Sigmoid colon (tissue), 3 donors: Measurements from ENCODE around the gene RAB39A.
"Not testable (repeated sequence)": the region's sequence is repeated elsewhere in the genome, so short reads cannot be mapped to it uniquely, and the experiment has no call there.

Experiments
- CTCF ChIP-seq, 4 experiments: fragments of 450-650 bp in 3 of 4; fragments of 200-600 bp in 1 of 4; IDR thresholded peaks; one replicate each; pipeline ENCODE4 v1.5.1; 2016 to 2019; ENCODE audit warnings: antibody characterized with exemption in 4 of 4, mild to moderate bottlenecking in 3 of 4, moderate library complexity in 2 of 4
- POLR2A ChIP-seq, 2 donors: fragments of 450-650 bp; IDR thresholded peaks; one replicate each; pipeline ENCODE4 v1.6.1; 2016; ENCODE audit warnings: antibody characterized with exemption in 2 of 2, mild to moderate bottlenecking in 2 of 2, moderate library complexity in 2 of 2

- TF ChIP-seq CTCF, POLR2A (IDR thresholded peaks at IDR 0.05): not testable (repeated sequence)
Measured at GRCh38 chr11:107881471-107881870, 46.8 kb upstream of the RAB39A start.
